ENCODE results near the gene ZNF214.

GRCh38 chr11:7046474-7047175 is 26.5 kb upstream of the ZNF214 start:
- TF ChIP-seq CTCF (IDR thresholded peaks at IDR 0.05 in 4 of 5, conservative IDR thresholded peaks at IDR 0.05 in 1 of 5) (no peak), POLR2A (IDR thresholded peaks at IDR 0.05) (no peak)
